Measurements from ENCODE around the gene SLC35E3. TPM values are rescaled to one million over a fixed set of nuclear protein-coding genes. Genes with fewer than 3 reads are reported as not detected.

SLC35E3 gene
- total and polyA plus RNA-seq, 2 of the 13 experiments (the other 11 are each of a cell fraction or from before 2014, with no cell fraction given), result 13.0 to 22.1 TPM

GRCh38 chr12:68727776-68728175 is 18.2 kb upstream of the SLC35E3 start:
- no peaks in the 10 kb centered on the region for H3K4me1 ChIP-seq (ENCODE audit: insufficient read depth, low read length)
- no peak for ATAC-seq
- no peak overlapping the region for H3K9ac ChIP-seq (ENCODE audit: insufficient read depth, low read depth, low read length)
- TF ChIP-seq ARID3A (IDR thresholded peaks at IDR 0.05; ENCODE audit: low read depth, low read length) (no peak), KDM6A (CRISPR knock-in tag; IDR thresholded peaks at IDR 0.05; ENCODE audit: low read depth) (no peak), KLF9 (CRISPR knock-in tag; IDR thresholded peaks at IDR 0.05; ENCODE audit: low read depth) (no peak), REL (CRISPR knock-in tag; conservative IDR thresholded peaks at IDR 0.05) (no peak), SMARCE1 (IDR thresholded peaks at IDR 0.05; ENCODE audit: borderline replicate concordance) (no peak), HOXA3 (CRISPR knock-in tag; IDR thresholded peaks at IDR 0.05) (no peak)
- TF ChIP-seq, protein P1, sequence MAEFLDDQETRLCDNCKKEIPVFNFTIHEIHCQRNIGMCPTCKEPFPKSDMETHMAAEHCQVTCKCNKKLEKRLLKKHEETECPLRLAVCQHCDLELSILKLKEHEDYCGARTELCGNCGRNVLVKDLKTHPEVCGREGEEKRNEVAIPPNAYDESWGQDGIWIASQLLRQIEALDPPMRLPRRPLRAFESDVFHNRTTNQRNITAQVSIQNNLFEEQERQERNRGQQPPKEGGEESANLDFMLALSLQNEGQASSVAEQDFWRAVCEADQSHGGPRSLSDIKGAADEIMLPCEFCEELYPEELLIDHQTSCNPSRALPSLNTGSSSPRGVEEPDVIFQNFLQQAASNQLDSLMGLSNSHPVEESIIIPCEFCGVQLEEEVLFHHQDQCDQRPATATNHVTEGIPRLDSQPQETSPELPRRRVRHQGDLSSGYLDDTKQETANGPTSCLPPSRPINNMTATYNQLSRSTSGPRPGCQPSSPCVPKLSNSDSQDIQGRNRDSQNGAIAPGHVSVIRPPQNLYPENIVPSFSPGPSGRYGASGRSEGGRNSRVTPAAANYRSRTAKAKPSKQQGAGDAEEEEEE (CRISPR knock-in tag; IDR thresholded peaks at IDR 0.05; ENCODE audit: borderline replicate concordance), result no peak
- POLR2A ChIA-PET, result no interaction called here
- H3K79me2 ChIP-seq (ENCODE audit: insufficient read depth, low read length), result no peaks in the 10 kb centered on the region
- DNase-seq (ENCODE audit: low spot score), result no peak
- intact Hi-C loops (cut with micrococcal nuclease; ENCODE audit: unreplicated experiment), result no loop called here
- H3K4me3 ChIP-seq (replicated peaks in 1 of 3; ENCODE audit: insufficient read depth in 1 of 3, low read depth in 2 of 3, low read length in 3 of 3), result no peak overlapping the region
- 95% methylated on average over 7 of the region's 7 CpGs for WGBS (ENCODE audit: low lambda C conversion rate)
- H3K27ac ChIP-seq (ENCODE audit: extremely low read length, insufficient read depth, low read length), result no peak overlapping the region
- no peak for FAIRE-seq
- H3K9me3 ChIP-seq (ENCODE audit: low read length), result no peaks in the 10 kb centered on the region
- in situ Hi-C loops (cut with HindIII; ENCODE audit: extremely low pct_ligation_motif_present, low pct_unique_long_range_greater_than_20kb), result no loop called here
- no TSS peak for BruUV-seq (replicated peaks)
- peaks cover 9 to 41% of the 10 kb centered on the region in 2 experiments; a peak in 4 of 5 replicates for H3K36me3 ChIP-seq (replicated peaks in 1 of 2; ENCODE audit: control insufficient read depth in 1 of 2, insufficient read depth in 2 of 2, low read length in 2 of 2)
- H4K20me1 ChIP-seq (ENCODE audit: insufficient read depth, low read length), result no peaks in the 10 kb centered on the region
- CTCF ChIA-PET (ENCODE audit: low intra/inter-chr PET ratio, low total read pairs), result no interaction called here
- no peaks in the 10 kb centered on the region for H3K27me3 ChIP-seq (ENCODE audit: control insufficient read depth in 1 of 2, insufficient read depth in 2 of 2, low read length in 2 of 2)
- no peak overlapping the region for H3K4me2 ChIP-seq (ENCODE audit: low read depth, low read length)
- no peak overlapping the region for H2AFZ ChIP-seq (ENCODE audit: low read length)

Data from HepG2 (cell line).